Measurements from ENCODE around the gene AOPEP. TPM values are rescaled to one million over a fixed set of nuclear protein-coding genes. Genes with fewer than 3 reads are reported as not detected.
A peak's percentile ranks its signal among the peaks of the same experiment; 100 is the strongest.

The AOPEP gene
- total and polyA plus RNA-seq, 2 of the 13 experiments (the other 11 are each of a cell fraction or from before 2014, with no cell fraction given) = 22.2 to 41.6 TPM

GRCh38 chr9:94974154-94974879 lies 247.8 kb downstream of the AOPEP start:
- no peaks in the 10 kb centered on the region for H3K36me3 ChIP-seq (replicated peaks in 1 of 2; ENCODE audit: control insufficient read depth in 1 of 2, insufficient read depth in 2 of 2, low read length in 2 of 2)
- POLR2A ChIA-PET = interaction anchor here (1.3 to 3.3 kb wide), 2 partner anchors 16 to 49 kb away, joined by 4 to 22 read pairs; no protein-coding TSS in a partner anchor
- ATAC-seq = no peak
- FAIRE-seq = no peak
- DNase-seq (ENCODE audit: low spot score) = no peak
- no peak overlapping the region for H3K27ac ChIP-seq (ENCODE audit: extremely low read length, insufficient read depth, low read length)
- no peaks in the 10 kb centered on the region for H3K27me3 ChIP-seq (ENCODE audit: control insufficient read depth in 1 of 2, insufficient read depth in 2 of 2, low read length in 2 of 2)
- peaks cover 81% of the 10 kb centered on the region for H3K4me1 ChIP-seq (ENCODE audit: insufficient read depth, low read length)
- BruUV-seq (replicated peaks) = no TSS peak
- no peak overlapping the region for H3K9ac ChIP-seq (ENCODE audit: insufficient read depth, low read depth, low read length)
- TF ChIP-seq SRSF4 (IDR thresholded peaks at IDR 0.05; ENCODE audit: low read depth, low read length, poor library complexity, severe bottlenecking) = no peak
- peak; percentile 35; the same call in 1 of the 2 replicates for TF ChIP-seq CEBPB (IDR thresholded peaks at IDR 0.05; ENCODE audit: borderline replicate concordance, low read depth, low read length)
- TF ChIP-seq KDM4B (CRISPR knock-in tag; IDR thresholded peaks at IDR 0.05) = no peak
- TF ChIP-seq ZNF138 (CRISPR knock-in tag; IDR thresholded peaks at IDR 0.05; ENCODE audit: low read depth) = no peak
- no peak for TF ChIP-seq ATF3 (CRISPR knock-in tag; IDR thresholded peaks at IDR 0.05)
- 0 out of 2 replicates have a peak, but pooled peaks have one; percentile 28 for TF ChIP-seq SRF (IDR thresholded peaks at IDR 0.05; ENCODE audit: low read depth, low read length)
- TF ChIP-seq ZNF160 (CRISPR knock-in tag; IDR thresholded peaks at IDR 0.05) = no peak
- TF ChIP-seq, protein P1, sequence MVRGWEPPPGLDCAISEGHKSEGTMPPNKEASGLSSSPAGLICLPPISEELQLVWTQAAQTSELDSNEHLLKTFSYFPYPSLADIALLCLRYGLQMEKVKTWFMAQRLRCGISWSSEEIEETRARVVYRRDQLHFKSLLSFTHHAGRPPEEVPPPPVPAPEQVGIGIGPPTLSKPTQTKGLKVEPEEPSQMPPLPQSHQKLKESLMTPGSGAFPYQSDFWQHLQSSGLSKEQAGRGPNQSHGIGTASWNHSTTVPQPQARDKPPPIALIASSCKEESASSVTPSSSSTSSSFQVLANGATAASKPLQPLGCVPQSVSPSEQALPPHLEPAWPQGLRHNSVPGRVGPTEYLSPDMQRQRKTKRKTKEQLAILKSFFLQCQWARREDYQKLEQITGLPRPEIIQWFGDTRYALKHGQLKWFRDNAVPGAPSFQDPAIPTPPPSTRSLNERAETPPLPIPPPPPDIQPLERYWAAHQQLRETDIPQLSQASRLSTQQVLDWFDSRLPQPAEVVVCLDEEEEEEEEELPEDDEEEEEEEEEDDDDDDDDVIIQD (CRISPR knock-in tag; IDR thresholded peaks at IDR 0.05; ENCODE audit: low read depth) = no peak
- no peak for TF ChIP-seq XBP1 (CRISPR knock-in tag; IDR thresholded peaks at IDR 0.05)
- TF ChIP-seq BCL6 (CRISPR knock-in tag; IDR thresholded peaks at IDR 0.05) = no peak
- TF ChIP-seq ADNP (CRISPR knock-in tag; IDR thresholded peaks at IDR 0.05) = no peak
- no peak for TF ChIP-seq CCDC6 (CRISPR knock-in tag; IDR thresholded peaks at IDR 0.05)
- TF ChIP-seq ZBTB44 (CRISPR knock-in tag; IDR thresholded peaks at IDR 0.05) = no peak
- TF ChIP-seq ZNF30 (CRISPR knock-in tag; IDR thresholded peaks at IDR 0.05) = no peak
- intact Hi-C loops (cut with micrococcal nuclease; ENCODE audit: unreplicated experiment) (loop anchor here (5.0 kb wide), 1 partner anchor 33 kb away; no protein-coding TSS in a partner anchor), in situ Hi-C loops (cut with HindIII; ENCODE audit: extremely low pct_ligation_motif_present, low pct_unique_long_range_greater_than_20kb) (no loop called here)
- H3K79me2 ChIP-seq (ENCODE audit: insufficient read depth, low read length) = no peaks in the 10 kb centered on the region
- no peak overlapping the region for H2AFZ ChIP-seq (ENCODE audit: low read length)
- CTCF ChIA-PET (ENCODE audit: low intra/inter-chr PET ratio, low total read pairs) = no interaction called here
- no peaks in the 10 kb centered on the region for H4K20me1 ChIP-seq (ENCODE audit: insufficient read depth, low read length)
- H3K4me3 ChIP-seq (replicated peaks in 1 of 3; ENCODE audit: insufficient read depth in 1 of 3, low read depth in 2 of 3, low read length in 3 of 3) = no peak overlapping the region
- 84% methylated on average over 10 of the region's 10 CpGs for WGBS (ENCODE audit: low lambda C conversion rate)
- H3K4me2 ChIP-seq (ENCODE audit: low read depth, low read length) = no peak overlapping the region
- no peaks in the 10 kb centered on the region for H3K9me3 ChIP-seq (ENCODE audit: low read length)
